Ovary (tissue), 9 donors: Measurements from ENCODE around the gene ZFPM1. TPM values are rescaled to one million over a fixed set of nuclear protein-coding genes. Genes with fewer than 3 reads are reported as not detected.

Experiments used
- DNase-seq, 5 donors: peaks; one replicate each; pipeline ENCODE4 v3.0.0-alpha.2; 2019 to 2020
- H3K27ac ChIP-seq, 2 donors: fragments of 200-600 bp; one replicate each; pipeline versions ENCODE4 v1.5.1 to v1.8.0; 2019 to 2022
- H3K27me3 ChIP-seq: fragments of 200-600 bp; one replicate; pipeline ENCODE4 v1.8.0; 2022
- H3K36me3 ChIP-seq: fragments of 200-600 bp; sonication (generic); one replicate; pipeline ENCODE4 v1.5.1; 2019
- H3K4me1 ChIP-seq: one replicate; pipeline ENCODE4 v1.8.1; 2013; ENCODE audit warnings: mild to moderate bottlenecking, moderate library complexity; ENCODE audit not compliant: insufficient read depth
- H3K4me3 ChIP-seq: fragments of 200-600 bp; sonication (generic); one replicate; pipeline ENCODE4 v1.5.1; 2017
- H3K9me3 ChIP-seq, 2 donors: fragments of 200-600 bp in 1 of 2; sonication (generic) in 1 of 2; one replicate each; pipeline versions ENCODE4 v1.5.1 to v1.8.1; 2013 to 2019; ENCODE audit warnings: mild to moderate bottlenecking in 1 of 2, moderate library complexity in 1 of 2
- CTCF ChIP-seq, 3 donors: fragments of 450-650 bp in 2 of 3; fragments of 200-600 bp in 1 of 3; IDR thresholded peaks; one replicate each; pipeline versions ENCODE4 v1.5.1 to v1.8.0; 2016 to 2022; ENCODE audit warnings: antibody characterized with exemption in 3 of 3, mild to moderate bottlenecking in 1 of 3
- EP300 ChIP-seq: sonication (generic); formaldehyde crosslinking; IDR thresholded peaks from one replicate; pipeline ENCODE4 v1.6.1; 2017; ENCODE audit warnings: antibody characterized with exemption
- POLR2A ChIP-seq: fragments of 450-650 bp; IDR thresholded peaks from one replicate; pipeline ENCODE4 v1.6.1; 2017; ENCODE audit warnings: antibody characterized with exemption, mild to moderate bottlenecking, moderate library complexity
- WGBS, 3 donors: extraction: QIAGEN DNeasy Blood & Tissue Kit in 1 of 3; methylation state at CpG; one replicate each; pipeline versions ENCODE4 v1.1.5 to v1.1.7; 2013 to 2017; 5-methylcytosine and 5-hydroxymethylcytosine counted together
- intact Hi-C, 4 donors: fragments of 100-400 bp; cut with DNase I; formaldehyde crosslinking; loops; one replicate each; pipeline versions ENCODE4 v1.11.0 to v1.15.1; 2022 to 2023
- polyA plus RNA-seq, 2 donors: library from polyadenylated mRNA; stranded (reverse); fragments of 200-250 nt in 1 of 2; fragments of 350-450 nt in 1 of 2; fragmentation: Illumina TruSeq in 1 of 2; extraction: RNeasy Lipid Tissue Mini Kit (QIAGEN cat#74804) in 1 of 2; gene quantifications; one replicate each; pipeline ENCODE4 v1.2.3, GENCODE V29; 2013 to 2014
- total RNA-seq, 7 donors: library from RNA; depleted of rRNA in 2 of 7; stranded (reverse); fragments of >200 nt in 2 of 7; fragmentation: NEBNext Ultra II Directional in 3 of 7; extraction: Animal tissue kit (Norgen Biotek cat#: 25700) in 3 of 7; gene quantifications; one replicate each; pipeline versions ENCODE4 v1.1.0 to v1.2.4, GENCODE V29; 2016 to 2023
- donor health status: DM: no; HTN: no; CAD: no; lungs with moderate emphysema.
- donor health status: DM: no; HTN: no; CAD: no.
- donor health status: Bipolar disorder and iron deficiency.
- donor health status: DM: yes; HTN: yes; CAD: no.
- donor health status: DM: no; HTN: no; CAD: no.
- donor health status: DM: yes; HTN: yes; CAD: no.

ZFPM1 gene
- total and polyA plus RNA-seq, 9 donors, result 0.10 to 11.4 (median 3.5) TPM

GRCh38 chr16:88545781-88546180 lies 92.7 kb downstream of the ZFPM1 start:
- Histone ChIP-seq H3K27ac (no peak overlapping the region), H3K36me3 (no peaks in the 10 kb centered on the region), H3K4me1 (no peaks in the 10 kb centered on the region), H3K4me3 (no peak overlapping the region), H3K27me3 (no peaks in the 10 kb centered on the region), H3K9me3 (no peaks in the 10 kb centered on the region)
- no peak for DNase-seq
- intact Hi-C loops, result no loop called here
- no peak for TF ChIP-seq POLR2A
- no peak for TF ChIP-seq CTCF (IDR thresholded peaks at IDR 0.05)
- no peak for TF ChIP-seq EP300
- 32 to 40% (median 33%) methylated on average over 7 of the region's 7 CpGs for WGBS, 3 donors

- Histone ChIP-seq H3K4me1 (no peaks in the 10 kb centered on the region), H3K4me3 (no peak overlapping the region)
Observed at GRCh38 chr16:88548131-88548874, 95.2 kb downstream of the ZFPM1 start.

GRCh38 chr16:88548985-88549384 lies 95.9 kb downstream of the ZFPM1 start:
- no peak for DNase-seq
- Histone ChIP-seq H3K36me3 (no peaks in the 10 kb centered on the region), H3K4me3 (no peak overlapping the region), H3K27me3 (no peaks in the 10 kb centered on the region), H3K4me1 (no peaks in the 10 kb centered on the region), H3K9me3 (no peaks in the 10 kb centered on the region), H3K27ac (no peak overlapping the region)
- intact Hi-C loops, result no loop called here
- 66 to 77% (median 67%) methylated on average over 13 of the region's 13 CpGs for WGBS, 3 donors
- no peak for TF ChIP-seq POLR2A
- no peak for TF ChIP-seq CTCF (IDR thresholded peaks at IDR 0.05)
- no peak for TF ChIP-seq EP300

More at GRCh38 chr16:88548131-88548874, 95.2 kb downstream of the ZFPM1 start:
- Histone ChIP-seq H3K36me3 (no peaks in the 10 kb centered on the region), H3K27me3 (no peaks in the 10 kb centered on the region), H3K9me3 (no peaks in the 10 kb centered on the region), H3K27ac (no peak overlapping the region)
- intact Hi-C loops, result no loop called here
- 58 to 59% (median 59%) methylated on average over 15 of the region's 15 CpGs for WGBS, 3 donors
- TF ChIP-seq CTCF (IDR thresholded peaks at IDR 0.05) (no peak), POLR2A (no peak), EP300 (no peak)
- DNase-seq, result no peak

GRCh38 chr16:88549671-88550245 lies 96.7 kb downstream of the ZFPM1 start:
- Histone ChIP-seq H3K27me3 (no peaks in the 10 kb centered on the region), H3K4me3 (no peak overlapping the region), H3K36me3 (no peaks in the 10 kb centered on the region), H3K9me3 (no peaks in the 10 kb centered on the region), H3K27ac (no peak overlapping the region), H3K4me1 (no peaks in the 10 kb centered on the region)
- no peak for TF ChIP-seq CTCF (IDR thresholded peaks at IDR 0.05)
- no peak for TF ChIP-seq POLR2A
- TF ChIP-seq EP300, result no peak
- no peak for DNase-seq
- intact Hi-C loops, result no loop called here
- WGBS, 3 donors, result 40 to 53% (median 53%) methylated on average over 12 of the region's 12 CpGs
